Skeletal muscle tissue (tissue), 4 donors: Measurements from ENCODE around the gene COMP. TPM values are rescaled to one million over a fixed set of nuclear protein-coding genes. Genes with fewer than 3 reads are reported as not detected.

Experiments used
- H3K27ac ChIP-seq: one replicate; pipeline ENCODE4 v1.7.0; 2013; ENCODE audit warnings: mild to moderate bottlenecking, low read depth, low read length, inconsistent platforms
- H3K27me3 ChIP-seq, 3 donors: one replicate each; pipeline ENCODE4 v1.7.0; 2013; ENCODE audit warnings: low read length in 3 of 3; ENCODE audit not compliant: control insufficient read depth in 3 of 3, insufficient read depth in 3 of 3
- H3K36me3 ChIP-seq, 3 donors: one replicate each; pipeline ENCODE4 v1.7.0; 2013; ENCODE audit warnings: low read length in 3 of 3; ENCODE audit not compliant: control insufficient read depth in 3 of 3, insufficient read depth in 3 of 3
- H3K4me1 ChIP-seq, 3 donors: one replicate each; pipeline ENCODE4 v1.7.0; 2013; ENCODE audit warnings: low read length in 3 of 3, mild to moderate bottlenecking in 3 of 3; ENCODE audit not compliant: control insufficient read depth in 3 of 3, insufficient read depth in 3 of 3
- H3K4me3 ChIP-seq, 3 donors: one replicate each; pipeline ENCODE4 v1.7.0; 2013; ENCODE audit warnings: low read length in 3 of 3
- H3K9ac ChIP-seq, 3 donors: one replicate each; pipeline ENCODE4 v1.7.0; 2013; ENCODE audit warnings: low read length in 3 of 3, mild to moderate bottlenecking in 3 of 3, moderate library complexity in 2 of 3, low read depth in 1 of 3
- H3K9me3 ChIP-seq, 3 donors: one replicate each; pipeline ENCODE4 v1.7.0; 2013; ENCODE audit warnings: low read length in 3 of 3; ENCODE audit not compliant: control insufficient read depth in 3 of 3
- total RNA-seq: library from RNA; depleted of rRNA; stranded (reverse); fragments of >200 nt; gene quantifications from one replicate; pipeline ENCODE4 v1.2.3, GENCODE V29; 2014
- donor health status: Osteomylitis.

COMP gene
- total RNA-seq, result 15.7 TPM

DNA sequence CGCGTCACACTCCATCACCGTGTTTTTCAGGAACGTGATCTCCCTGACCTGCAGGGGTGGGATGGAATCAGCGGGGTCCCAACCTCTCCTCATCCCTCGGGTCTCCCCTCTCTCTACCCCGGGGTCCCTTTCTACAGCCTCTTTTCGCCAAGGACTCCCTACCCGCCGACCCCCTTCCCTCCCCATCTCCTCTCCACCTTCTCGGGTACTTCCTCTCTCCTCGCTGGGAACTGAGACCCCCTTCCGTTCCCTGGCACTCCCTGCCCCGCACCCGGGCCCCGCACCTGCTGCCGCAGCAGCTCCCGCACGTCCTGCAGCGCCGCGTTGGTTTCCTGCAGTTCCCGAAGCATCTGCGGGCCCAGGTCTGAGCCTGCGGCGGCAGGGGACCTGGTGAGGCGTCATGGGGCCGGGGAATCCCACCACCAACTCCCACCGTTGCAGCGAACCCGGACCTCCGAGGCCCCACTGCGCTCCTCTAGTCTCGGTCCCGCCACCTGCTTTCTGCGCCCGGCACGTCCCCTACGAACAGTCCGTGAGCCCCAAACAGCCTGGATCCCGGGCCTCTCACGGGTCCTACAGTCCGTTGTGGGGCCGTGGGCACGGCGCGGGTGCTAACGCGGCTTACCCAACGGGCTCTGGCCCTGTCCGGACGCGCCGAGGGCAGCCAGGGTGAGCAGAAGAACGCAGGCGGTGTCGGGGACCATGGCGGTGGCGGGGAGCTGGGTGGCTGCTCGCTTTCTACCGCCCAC lies at the start of gene COMP:
Gene COMP (minus strand): TSS at position 740 of the 749 bp plus-strand sequence. CDS start 36 bp downstream, at position 704.
- Histone ChIP-seq H3K27ac (peak within 1 kb of the TSS; percentile 25), H3K27me3 (peaks cover 71 to 87% (median 75%) of the 10 kb centered on the region in 3 donors), H3K9ac (peak within 1 kb of the TSS in 2 of 3 donors; percentile 3 to 16), H3K9me3 (no peaks in the 10 kb centered on the region), H3K4me1 (peaks cover 8 to 19% (median 14%) of the 10 kb centered on the region in 3 donors), H3K36me3 (no peaks in the 10 kb centered on the region), H3K4me3 (peak within 1 kb of the TSS; percentile 20 to 56 (median 45))

DNA sequence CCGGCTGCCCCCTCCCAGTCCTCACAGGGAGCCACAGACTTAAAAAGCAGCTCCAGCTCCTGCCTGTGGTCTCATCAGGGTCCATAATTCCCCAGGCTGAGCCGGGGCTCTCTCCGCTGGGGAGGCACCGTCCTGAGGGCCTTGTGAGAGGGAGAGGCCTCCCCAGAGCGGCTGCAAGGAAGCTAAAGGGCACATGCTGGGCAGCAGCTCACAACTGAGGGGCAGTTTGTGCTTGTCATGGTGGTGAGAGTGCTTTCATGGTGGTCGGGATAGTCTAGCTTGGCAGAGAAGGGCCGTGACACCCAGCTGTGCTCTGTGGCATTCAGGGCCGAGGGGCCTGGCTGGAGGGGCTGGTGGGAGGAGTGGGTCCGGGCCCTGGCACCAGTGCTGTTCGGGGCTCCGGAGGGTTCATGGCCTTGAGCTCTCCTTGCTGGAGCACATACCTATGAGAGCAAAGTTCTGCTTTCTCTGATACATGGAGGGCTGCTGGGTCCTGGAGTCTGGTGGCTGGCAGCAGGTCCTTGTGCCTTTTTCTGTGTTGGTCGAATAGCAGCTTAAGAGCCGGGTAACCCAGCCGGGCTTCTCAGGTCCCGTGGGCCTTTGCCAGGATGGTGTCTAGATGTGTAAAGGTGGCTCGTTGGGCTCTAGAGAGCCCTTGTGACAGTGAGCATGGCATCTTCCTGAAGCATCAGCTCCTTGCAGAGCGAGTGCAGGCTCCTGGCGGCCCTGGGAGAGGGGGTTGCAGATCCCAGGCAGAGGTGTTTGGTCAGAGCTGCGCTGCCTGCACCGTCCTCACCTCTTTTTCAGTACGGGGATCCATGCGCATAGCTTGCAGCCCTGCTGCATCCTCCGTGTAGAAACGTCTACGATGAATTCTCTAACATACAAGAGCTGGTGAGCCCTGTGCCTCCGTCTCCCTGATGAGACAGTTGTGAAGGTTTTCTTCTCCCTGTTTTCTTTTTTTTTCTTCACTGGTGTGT lies 49.5 kb upstream of the COMP start:
- Histone ChIP-seq H3K9ac (peak overlapping the region; percentile 32 to 57 (median 51)), H3K4me3 (no peak overlapping the region), H3K27me3 (no peaks in the 10 kb centered on the region), H3K4me1 (peaks cover 63 to 86% (median 73%) of the 10 kb centered on the region in 3 donors), H3K9me3 (no peaks in the 10 kb centered on the region), H3K36me3 (peaks cover 0 to 5% (median 2%) of the 10 kb centered on the region in 3 donors), H3K27ac (no peak overlapping the region)

DNA sequence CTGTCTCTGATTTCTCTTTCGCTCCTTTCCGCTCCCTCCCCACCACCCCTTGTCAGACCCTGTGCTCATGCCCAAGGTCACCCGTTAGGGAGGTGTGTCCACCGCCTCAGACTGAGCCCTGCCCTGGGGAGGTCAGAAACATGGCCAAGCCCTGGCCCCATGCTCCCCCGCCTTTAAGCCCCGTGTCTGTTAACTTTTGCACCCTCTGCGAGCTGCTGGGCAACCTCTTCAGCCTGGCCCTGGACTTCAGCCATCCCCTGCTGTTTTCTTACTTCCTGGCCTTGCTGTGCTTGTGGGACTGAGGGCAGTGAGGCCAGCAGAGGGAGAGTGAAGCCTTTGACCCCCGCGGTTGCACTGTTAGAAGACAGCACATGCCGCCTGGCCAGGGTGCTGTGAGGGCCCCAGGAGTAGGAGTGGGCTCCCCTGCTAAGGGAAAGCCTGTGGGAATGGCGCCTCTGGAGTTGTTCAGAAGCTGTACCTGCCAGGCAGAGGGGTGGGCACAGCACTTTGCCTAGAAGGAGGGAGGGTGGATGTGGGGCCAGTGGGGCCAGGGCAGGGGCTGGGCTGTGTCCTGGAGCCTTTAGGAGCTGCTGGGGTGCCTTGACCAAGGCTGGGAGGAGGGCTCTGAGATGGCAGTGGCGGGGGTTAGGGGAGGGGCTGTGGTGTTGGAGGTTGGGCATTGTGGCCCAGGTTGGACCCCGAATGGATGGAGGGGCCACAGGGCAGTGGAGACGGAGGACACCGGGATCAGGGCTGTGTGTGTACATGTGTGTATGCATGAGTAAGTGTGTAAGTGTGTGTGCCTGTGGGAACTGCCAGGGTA lies 48.6 kb upstream of the COMP start:
- no peaks in the 10 kb centered on the region for H3K9me3 ChIP-seq
- no peaks in the 10 kb centered on the region for H3K27me3 ChIP-seq
- no peak overlapping the region for H3K27ac ChIP-seq
- peak overlapping the region in 2 of 3 donors; percentile 32 to 57 for H3K9ac ChIP-seq
- peaks cover 0 to 5% (median 5%) of the 10 kb centered on the region in 3 donors for H3K36me3 ChIP-seq
- H3K4me3 ChIP-seq, result no peak overlapping the region
- peaks cover 55 to 84% (median 71%) of the 10 kb centered on the region in 3 donors for H3K4me1 ChIP-seq

DNA sequence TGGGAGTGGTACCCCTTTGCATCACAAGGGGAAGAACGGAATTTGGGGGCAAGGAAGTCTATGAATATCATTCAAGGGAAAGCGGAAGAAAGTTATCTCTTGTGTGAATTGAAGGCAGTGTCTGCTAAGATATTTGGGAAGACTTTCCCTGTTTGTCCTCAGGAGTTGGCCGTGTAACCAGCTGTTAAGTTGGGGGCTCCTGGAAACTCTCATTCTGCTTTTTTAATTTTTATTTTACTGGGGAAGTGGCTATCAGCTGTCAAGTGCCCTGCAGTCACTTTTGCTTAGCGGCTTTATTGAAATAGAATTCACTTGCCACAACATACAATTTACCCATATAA lies 43.5 kb upstream of the COMP start:
- Histone ChIP-seq H3K4me1 (peaks cover 41 to 64% (median 54%) of the 10 kb centered on the region in 3 donors), H3K4me3 (peak overlapping the region in 1 of 3 donors; percentile 10)

DNA sequence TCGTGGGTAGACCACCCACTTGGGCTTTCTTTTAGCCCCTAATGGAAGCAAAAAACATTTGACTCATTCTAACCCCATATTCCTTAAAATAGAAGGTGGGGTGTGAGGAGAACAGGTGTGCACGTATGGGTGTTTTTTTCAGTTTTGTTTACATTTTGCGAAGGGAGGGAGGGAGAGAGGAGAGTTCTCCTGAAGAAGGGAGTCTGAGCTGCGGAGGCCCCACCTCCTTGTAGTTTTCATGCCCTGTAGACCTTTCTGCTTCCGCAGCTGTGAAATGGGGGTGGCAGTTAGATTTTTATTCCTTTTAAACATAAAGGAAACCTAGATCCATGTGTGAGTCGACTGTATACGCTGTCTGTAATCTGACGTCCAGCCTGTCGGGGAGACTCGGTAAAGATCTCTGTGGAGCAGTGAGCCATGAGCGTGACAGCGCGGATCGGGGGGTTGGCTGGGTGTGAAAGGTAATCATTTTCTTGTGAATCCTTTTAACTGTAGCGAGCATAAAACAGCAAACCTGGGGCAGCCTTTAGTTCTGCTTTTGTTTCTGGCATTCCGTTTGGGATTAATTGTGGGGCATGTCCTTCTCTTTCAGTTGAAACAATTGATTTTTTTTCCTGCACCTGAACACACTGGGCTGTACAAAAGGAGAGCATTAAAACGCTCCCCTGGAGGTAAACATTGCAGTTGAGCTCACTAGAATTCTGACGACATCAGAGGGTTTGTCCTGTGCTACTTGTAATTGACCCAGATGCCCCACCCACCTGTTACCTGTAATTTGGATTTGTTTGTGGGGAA lies 42.9 kb upstream of the COMP start:
- Histone ChIP-seq H3K27me3 (no peaks in the 10 kb centered on the region), H3K9me3 (no peaks in the 10 kb centered on the region), H3K36me3 (peaks cover 0 to 5% (median 5%) of the 10 kb centered on the region in 3 donors), H3K4me1 (peaks cover 37 to 58% (median 50%) of the 10 kb centered on the region in 3 donors), H3K27ac (no peak overlapping the region), H3K9ac (peak overlapping the region; percentile 55 to 91 (median 68)), H3K4me3 (peak overlapping the region; percentile 60 to 91 (median 86))

More for the DNA sequence above, 43.5 kb upstream of the COMP start:
- Histone ChIP-seq H3K27ac (no peak overlapping the region), H3K27me3 (no peaks in the 10 kb centered on the region), H3K9ac (peak overlapping the region in 1 of 3 donors; percentile 68), H3K36me3 (peaks cover 0 to 5% (median 5%) of the 10 kb centered on the region in 3 donors), H3K9me3 (no peaks in the 10 kb centered on the region)

DNA sequence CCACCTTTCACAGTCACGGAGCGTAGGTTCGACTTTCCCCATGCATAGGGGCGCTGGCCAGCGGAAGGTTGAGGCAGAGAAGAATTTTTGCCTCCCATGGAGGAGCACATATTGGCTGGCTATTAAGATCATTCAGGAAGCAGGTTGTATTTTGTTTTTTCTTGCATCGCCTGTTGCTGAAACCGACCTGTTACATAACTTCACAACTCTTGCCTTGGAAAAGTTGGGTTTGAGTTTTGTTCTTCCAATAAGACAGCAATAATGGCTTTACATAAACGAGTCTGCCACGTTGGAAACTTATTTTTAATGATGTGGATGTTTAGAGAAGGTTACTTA lies 42.0 kb upstream of the COMP start:
- Histone ChIP-seq H3K4me3 (peak overlapping the region; percentile 82 to 91 (median 86)), H3K27me3 (no peaks in the 10 kb centered on the region), H3K9ac (peak overlapping the region; percentile 91 to 94 (median 94)), H3K36me3 (peaks cover 0 to 5% (median 5%) of the 10 kb centered on the region in 3 donors), H3K9me3 (no peaks in the 10 kb centered on the region), H3K27ac (peak overlapping the region; percentile 54), H3K4me1 (peaks cover 37 to 51% (median 44%) of the 10 kb centered on the region in 3 donors)

DNA sequence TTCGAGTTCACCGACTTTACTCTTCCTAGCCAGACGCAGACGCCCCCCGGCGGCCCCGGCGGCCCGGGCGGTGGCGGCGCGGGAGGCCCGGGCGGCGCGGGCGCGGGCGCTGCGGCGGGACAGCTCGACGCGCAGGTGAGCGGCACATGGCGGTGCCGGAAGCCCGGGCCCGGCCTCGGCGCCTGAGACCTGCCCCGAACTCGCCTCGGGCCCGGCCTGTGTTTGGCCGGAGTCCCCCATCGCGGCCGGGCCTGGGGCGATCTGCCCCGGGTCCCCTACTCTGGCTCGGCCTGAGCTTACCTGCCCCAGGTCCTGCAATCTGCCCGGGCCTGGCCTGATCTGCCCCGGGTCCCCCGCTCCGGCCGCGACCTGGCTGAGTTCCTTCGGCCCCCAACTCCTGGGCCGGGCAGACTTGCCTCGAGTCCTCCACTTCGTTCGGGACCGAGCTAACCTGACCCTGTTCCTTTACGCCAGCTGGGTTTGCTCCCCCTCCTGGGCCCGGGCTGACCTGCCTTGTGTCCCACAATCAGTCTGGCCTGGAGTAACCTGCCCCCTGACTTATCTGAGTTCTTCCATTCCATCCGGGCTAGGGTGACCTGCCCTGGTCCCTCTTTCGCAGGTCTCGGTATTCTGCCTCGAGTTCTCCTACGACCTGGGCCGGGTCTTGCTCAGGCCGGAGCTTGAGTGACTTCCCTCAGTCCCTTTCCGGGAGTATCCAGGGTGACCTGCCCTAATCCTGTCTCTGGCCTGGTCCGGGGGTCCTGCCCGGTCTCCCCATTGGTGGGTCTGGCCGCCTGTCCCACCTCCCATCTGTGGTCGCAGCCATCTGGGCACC lies 41.4 kb upstream of the COMP start:
- Histone ChIP-seq H3K9ac (peak overlapping the region; percentile 91 to 94 (median 94)), H3K4me3 (peak overlapping the region; percentile 82 to 91 (median 86)), H3K9me3 (no peaks in the 10 kb centered on the region), H3K4me1 (peaks cover 32 to 45% (median 40%) of the 10 kb centered on the region in 3 donors), H3K36me3 (peaks cover 0 to 5% (median under 1%) of the 10 kb centered on the region in 3 donors), H3K27ac (peak overlapping the region; percentile 80), H3K27me3 (no peaks in the 10 kb centered on the region)

DNA sequence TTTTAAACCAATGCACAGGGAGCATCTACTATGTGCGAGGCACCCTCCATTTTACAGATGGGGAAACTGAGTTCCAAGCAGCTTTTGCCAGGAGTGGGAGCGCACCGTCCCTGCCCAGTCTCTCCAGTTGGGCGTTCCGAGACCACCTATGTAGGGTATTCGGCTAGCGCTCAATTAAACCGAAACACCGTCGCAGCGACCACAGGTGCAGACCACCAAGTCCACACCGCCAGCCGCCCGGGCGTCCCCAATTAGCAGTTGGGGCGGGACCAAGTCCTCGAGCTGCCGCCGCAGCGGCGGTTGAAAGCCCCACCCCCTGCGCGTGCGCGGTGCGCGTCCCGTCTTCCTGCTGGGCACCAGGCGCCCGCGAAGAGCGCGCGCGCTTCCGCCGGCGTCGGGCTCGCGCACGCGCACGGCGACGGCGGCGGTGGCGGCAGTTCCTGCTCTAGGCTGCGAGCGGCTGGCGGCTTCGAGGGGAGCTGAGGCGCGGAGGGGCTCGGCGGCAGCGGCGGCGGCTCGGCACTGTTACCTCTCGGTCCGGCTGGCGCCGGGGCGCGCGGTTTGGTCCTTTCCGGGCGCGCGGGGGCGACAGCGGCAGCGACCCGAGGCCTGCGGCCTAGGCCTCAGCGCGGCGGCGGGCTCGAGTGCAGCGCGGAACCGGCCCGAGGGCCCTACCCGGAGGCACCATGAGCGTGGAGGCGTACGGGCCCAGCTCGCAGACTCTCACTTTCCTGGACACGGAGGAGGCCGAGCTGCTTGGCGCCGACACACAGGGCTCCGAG lies 40.6 kb upstream of the COMP start, which contains the start of gene UPF1:
Gene UPF1 (plus strand): TSS at position 436 of the 782 bp plus-strand sequence. CDS start 251 bp downstream, at position 687.
- Histone ChIP-seq H3K27ac (peak within 1 kb of the TSS; percentile 80), H3K4me3 (peak within 1 kb of the TSS; percentile 82 to 91 (median 88))

More for the DNA sequence above, 40.6 kb upstream of the COMP start, which contains the start of gene UPF1:
- peak within 1 kb of the TSS; percentile 91 to 94 (median 94) for H3K9ac ChIP-seq
- H3K36me3 ChIP-seq, result peaks cover 0 to 5% (median 0%) of the 10 kb centered on the region in 3 donors
- H3K27me3 ChIP-seq, result no peaks in the 10 kb centered on the region
- peaks cover 30 to 40% (median 37%) of the 10 kb centered on the region in 3 donors for H3K4me1 ChIP-seq
- no peaks in the 10 kb centered on the region for H3K9me3 ChIP-seq
